GM19463 (cell line): ENCODE results near the gene CTNNA1.
A peak's percentile ranks its signal among the peaks of the same experiment; 100 is the strongest.
"Not testable (repeated sequence)": the region's sequence is repeated elsewhere in the genome, so short reads cannot be mapped to it uniquely, and the experiment has no call there.

Experiments used
- ATAC-seq: cut with Tn5 transposase; IDR thresholded peaks from one replicate; pipeline ENCODE4 v1.9.1; 2021; ENCODE audit warnings: mild to moderate bottlenecking, moderate library complexity; ENCODE audit not compliant: unreplicated experiment

The CTNNA1 gene

DNA sequence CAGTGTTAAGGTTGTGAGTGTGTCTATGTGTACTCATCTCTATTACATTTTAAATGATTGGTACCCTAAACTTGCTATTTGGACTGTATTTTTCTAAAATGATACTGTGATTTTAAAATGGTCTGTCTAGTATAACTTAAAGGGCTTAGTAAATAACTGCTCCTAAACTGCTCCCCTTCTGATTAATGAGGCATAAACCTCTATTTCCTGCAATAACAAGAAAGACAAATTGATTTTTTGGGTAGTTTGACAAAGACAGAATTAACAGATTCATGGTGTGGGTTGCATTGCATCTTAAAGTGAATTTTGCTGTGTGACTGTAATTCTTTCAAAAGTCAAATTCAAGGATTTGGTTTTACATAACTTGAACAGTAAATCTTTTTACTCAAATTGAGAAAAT is 130.0 kb downstream of the CTNNA1 start:
- ATAC-seq: no peak

- ATAC-seq: no peak
These were observed 130.9 kb downstream of the CTNNA1 start for GRCh38 chr5:138884094-138884493.

DNA sequence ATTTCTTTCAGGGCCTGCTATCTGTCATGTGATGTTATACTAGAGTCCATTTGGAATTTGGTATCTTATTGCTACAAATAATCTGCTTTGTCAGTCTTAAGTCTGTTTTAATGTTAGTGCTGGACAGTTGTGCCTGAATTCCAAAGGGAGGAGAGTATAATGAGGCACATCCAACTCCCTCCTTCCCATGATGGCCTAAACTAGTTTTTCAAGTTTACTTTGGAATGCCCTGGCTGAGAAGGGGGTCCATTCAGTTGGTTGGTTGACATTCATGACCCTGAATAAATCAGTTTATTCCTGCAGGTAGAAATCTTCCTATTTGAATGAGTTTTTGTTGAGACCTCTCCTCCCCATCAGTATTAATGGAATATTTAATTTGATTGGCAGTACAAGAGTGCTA is 131.3 kb downstream of the CTNNA1 start:
- ATAC-seq: no peak

DNA sequence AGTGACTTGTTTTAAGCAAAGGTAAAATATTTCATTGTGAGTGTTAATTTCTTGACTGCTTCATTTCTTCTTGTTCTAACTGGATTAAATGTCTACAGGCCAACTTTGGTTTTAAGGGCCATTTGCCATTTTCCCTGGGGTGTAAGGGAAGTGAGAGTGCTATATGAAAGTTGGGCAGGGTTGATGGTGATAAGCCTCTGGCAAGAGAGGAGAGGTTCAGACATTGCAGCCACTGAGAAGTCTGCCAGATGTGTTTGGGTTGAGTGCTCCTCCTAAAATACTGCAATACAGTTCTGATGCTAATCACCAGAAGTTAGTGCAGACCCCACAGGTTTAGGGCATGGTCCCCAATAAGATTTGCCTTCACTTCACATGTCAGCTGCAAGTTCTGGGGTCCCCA is 136.8 kb downstream of the CTNNA1 start:
- no peak for ATAC-seq

GRCh38 chr5:138890644-138891043 is 137.4 kb downstream of the CTNNA1 start:
- ATAC-seq: no peak

DNA sequence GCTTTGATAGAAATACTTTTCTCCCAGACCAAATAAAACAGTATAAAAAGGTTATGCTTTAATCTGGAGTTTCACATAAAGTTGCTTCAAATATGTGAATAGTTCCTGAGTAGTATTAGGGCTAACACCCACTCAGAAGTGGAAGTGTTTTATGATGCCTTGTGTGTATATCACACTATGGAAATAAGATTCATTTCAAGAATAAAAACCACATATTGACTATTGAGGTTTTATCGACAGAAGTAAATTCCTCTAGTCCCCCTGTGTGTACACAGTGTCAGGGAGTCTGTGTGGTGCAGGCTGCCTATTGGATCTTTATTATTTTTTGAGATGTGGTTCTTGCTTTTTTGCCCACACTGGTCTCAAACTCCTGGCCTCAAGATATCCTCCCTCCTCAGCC is 142.7 kb downstream of the CTNNA1 start:
- no peak for ATAC-seq

- no peak for ATAC-seq
These were observed 145.1 kb downstream of the CTNNA1 start for GRCh38 chr5:138898299-138898698.

- ATAC-seq: no peak
These were observed 145.5 kb downstream of the CTNNA1 start for GRCh38 chr5:138898742-138899141.

DNA sequence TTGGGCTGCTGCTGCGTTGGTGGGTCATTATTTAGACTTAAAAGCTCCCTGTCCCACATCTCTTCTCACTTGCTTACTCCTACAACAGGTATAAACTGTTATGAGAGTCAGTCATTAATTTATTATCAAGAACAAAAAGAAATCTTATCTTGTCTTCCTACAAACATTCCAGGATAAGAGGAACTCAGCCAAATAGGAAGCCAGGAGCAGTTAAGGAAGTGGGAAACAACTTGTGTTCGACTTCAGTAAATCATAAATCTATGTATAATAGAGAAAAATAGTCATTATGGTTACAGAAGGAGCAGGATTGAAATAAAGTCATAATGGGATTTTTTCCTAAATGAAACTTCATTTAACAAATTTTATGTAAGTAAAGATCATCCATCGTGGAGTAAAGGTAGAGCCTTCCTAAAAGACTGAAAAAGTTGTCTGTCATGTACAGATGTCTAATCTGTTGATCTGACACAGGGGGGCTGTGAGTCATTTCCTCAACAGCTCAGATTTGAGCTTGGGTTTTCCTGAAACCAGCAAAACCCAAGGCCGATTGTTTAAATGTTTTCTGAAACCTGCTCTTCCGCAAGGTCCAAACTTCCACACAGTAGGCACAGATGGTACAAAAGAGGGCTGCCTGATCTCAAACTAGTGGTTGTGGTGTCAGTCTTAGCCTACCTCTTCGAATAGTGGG is 147.2 kb downstream of the CTNNA1 start:
- no peak for ATAC-seq

DNA sequence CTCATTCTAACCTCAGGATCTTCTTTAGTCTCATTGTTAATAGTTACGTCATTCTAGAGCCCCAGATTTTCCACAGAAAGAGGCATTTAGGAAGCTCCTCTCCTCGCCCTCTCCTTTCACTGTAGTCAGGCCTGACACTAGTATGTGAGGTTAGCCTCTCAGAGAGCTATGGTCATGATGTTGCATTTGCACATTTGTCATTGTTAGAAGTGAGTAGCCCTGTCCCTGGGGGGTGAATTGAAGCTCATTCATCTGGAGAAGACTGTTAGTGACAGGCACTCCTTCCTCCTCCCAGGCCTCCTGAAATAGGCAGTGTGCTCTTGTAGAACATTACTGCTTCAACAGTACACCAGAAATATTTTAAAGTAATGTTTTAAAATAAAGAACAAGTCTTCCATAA is 148.5 kb downstream of the CTNNA1 start:
- no peak for ATAC-seq

DNA sequence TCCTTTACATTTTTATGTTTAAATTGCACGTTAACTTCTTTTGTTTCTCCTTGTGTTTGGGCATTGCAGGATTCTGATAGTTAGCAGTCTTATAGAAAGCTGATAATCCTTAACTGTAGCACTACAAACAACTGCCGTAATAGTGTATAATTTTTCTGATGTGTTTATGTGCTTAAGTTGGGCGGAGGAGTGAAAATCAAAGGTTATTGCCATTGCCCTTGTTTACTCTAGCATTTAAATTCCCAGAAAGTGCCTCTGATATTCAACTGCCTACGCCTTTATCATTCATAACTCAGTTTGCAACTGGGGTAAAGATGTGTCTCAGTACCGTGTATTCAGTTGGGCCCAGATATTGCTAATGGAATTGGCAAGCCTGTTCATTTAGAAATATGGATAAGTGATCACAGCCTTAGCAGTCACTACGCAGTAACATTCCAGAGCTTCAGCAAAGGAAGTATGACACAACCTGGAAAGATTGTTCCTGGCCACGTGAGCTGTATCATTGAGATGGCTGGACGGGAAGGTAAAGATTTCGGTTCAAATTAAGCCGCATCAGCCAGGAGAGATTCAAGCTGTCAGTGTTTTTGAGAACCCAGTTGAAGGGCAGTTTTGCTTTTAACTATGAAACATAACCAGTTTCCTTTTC is 150.0 kb downstream of the CTNNA1 start:
- no peak for ATAC-seq

DNA sequence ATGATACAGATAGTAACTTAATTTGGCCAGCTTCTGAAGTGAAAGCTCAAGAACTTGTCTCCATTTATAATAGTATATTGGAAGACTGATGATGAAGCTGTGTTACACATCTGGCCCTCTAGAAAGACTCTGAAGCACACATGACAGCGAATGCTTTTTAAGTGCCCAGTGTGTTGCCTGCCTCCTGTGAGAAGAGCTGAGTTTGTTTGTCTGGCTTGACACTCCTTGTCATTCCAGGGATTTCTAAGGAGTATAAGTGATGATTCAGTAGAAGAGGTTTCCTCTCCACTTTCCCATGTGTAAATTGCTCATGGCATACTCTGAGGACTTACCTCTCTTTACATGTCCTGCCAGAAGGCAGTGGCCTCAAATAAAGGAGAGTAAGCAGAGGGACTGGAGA is 152.3 kb downstream of the CTNNA1 start:
- no peak for ATAC-seq

DNA sequence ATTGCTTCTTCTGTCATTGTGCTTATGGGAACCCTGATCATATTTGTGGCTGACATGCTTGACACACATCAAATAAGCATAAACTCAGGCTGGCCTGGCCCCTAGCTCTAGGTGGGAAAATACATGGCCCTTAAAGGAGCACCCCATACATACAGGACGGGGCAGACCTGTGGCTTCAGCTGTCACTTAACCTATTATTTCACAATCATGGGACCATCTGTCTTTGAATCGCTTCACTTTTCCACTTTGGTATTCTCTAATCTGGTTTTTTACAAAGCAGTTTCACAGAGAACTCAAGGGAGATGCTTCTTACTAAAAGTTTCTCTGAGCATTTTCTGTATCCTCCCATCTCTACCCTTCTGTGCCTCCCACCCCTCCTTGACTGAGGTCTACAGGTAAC is 156.5 kb downstream of the CTNNA1 start:
- ATAC-seq: no peak

DNA sequence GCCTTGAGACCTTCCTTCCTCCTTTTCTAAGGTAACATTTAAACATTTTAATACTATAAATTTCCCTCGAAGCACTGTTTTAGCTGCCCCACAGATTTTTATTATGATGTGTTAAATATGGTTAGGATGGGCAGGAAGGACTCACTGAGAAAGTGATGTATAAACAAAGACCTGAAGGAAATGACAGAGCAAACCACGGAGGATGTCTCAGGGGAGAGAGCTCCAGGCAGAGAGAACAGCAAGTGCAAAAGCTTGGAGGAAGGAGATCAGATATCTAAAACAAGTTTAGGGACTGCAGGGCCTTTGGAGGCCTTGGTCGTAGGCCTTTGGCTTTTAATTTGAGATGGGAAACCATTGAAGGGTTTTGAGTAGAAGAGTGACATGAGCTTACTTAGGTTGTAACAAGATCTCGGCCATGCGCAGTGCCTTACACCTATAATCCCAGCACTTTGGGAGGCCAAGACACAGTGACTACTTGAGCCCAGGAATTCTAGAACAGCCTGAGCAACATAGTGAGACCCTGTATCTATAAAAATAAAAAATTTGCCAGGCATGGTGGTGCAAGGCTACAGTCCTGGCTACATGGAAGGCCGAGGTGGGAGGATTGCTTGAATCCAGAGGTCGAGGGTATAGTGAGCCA is 157.4 kb downstream of the CTNNA1 start:
- ATAC-seq: no peak

DNA sequence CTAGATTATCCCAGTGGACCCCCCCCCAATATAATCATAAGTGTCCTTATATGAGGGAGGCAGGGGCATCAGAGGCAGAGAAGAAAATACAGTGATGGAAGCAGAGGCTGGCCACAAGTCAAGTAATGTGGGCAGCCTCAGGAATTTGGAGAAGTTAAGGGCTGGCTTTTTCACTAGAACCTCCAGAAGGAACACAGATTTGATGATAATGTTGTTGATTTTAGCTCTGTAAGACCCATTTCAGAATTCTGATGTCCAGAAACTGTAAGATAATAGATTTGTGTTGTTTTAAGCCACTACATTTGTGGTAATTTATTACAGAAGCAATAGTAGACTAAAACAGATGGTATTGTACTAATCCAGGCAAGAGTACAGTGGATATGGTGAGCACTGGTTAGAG is 158.2 kb downstream of the CTNNA1 start:
- no peak for ATAC-seq

DNA sequence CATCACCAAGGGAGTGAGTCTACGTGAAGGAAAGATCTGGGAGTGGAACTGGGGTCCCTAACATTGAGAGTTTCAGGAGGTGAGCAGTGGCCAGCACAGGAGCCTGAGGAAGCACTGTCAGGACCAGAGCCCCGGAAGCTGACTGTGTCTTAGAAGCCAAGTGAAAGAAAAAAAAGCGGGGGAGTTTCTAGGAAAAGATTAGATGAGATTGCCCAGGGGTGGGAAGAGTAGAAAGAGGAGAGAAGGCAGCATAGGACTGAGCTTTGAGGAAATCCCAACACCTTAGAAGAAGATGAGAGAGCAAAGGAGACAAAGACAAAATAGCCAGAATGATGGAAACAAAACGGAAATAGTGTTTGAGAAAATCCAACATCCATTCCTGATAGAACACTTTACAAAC is 158.9 kb downstream of the CTNNA1 start:
- no peak for ATAC-seq

DNA sequence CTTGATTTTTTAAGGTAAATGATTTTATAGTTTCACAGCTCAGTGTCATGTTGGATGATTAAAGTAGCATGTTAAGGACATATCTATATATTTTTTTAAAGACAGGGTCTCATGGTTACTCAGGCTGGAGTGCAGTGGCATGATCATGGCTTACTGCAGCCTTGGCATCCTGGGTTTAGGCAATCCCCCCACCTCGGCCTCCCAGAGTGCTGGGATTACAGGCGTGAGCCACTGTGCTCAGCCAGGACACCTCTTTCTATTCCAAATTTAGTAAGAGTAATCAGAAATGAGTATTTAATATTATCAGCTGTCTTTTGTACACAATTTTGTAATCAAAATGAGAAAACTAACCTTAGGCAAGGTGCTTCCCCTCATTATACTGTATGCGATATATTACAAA is 160.5 kb downstream of the CTNNA1 start:
- no peak for ATAC-seq

DNA sequence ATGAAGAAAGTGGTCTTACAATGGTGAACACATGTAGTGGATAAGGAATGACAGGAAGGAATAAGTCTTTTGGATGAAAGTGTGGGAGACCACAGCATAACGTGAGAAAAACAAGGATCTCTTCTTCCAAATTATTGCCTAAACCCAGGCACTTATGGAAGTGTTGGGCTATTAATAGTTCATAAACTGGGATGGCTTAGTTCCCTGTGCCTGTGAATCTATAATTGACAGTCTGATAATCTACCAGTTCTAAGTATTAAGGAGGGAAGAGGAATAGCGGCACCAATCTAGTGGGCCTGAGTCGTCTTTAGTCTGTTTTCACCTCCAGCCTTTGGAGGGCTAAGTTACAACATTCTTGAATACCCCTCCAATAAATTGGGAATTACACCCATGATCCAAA is 161.1 kb downstream of the CTNNA1 start:
- ATAC-seq: no peak

DNA sequence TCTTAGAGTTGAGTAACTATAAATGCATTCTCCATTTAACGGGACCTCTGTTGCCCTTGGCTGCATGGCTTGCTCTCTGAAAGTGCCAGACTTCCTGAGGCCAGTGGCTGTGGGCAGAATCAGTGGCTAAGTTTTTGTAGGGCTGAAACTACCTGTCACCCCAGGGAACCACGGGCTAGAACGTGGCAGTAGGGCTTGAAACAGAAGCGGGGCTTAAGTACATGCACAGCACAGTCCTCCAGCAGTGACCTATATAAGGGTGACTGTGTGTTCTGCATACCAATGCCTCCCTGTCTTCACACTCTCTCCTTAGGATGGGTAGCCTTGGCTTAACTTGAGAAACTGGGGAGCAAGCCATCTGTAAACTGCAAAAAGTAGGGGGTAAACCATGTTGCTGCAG is 165.5 kb downstream of the CTNNA1 start:
- no peak for ATAC-seq

DNA sequence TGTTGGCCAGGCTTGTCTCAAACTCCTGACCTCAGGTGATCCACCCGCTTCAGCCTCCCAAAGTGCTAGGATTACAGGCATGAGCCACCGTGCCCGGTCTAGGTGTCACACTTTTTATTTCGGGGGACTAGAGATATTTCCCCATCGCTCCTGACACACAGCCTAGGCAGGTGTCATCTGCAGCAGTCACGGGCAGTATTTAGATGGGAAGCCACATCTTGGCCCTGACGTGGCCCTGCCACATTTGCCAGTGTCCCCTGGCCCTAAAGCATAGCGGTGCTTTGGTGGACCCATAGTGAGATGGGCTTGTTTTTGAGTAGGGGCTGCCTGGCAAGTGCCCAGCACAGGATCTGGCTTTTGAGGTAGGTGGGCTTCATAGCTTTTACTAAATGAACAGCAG is 167.0 kb downstream of the CTNNA1 start:
- ATAC-seq: no peak

GRCh38 chr5:138921362-138921761 is 168.1 kb downstream of the CTNNA1 start:
- not testable (repeated sequence) for ATAC-seq

- ATAC-seq: peak; percentile 65
These were observed 169.3 kb downstream of the CTNNA1 start for GRCh38 chr5:138922494-138922893.
